Sigmoid colon (tissue), 7 donors: ENCODE data around the gene GBP5. TPM values are rescaled to one million over a fixed set of nuclear protein-coding genes. Genes with fewer than 3 reads are reported as not detected.

Source experiments
- DNase-seq: peaks from one replicate; pipeline ENCODE4 v3.0.0-alpha.2; 2019
- H3K27ac ChIP-seq, 4 donors: fragments of 200-600 bp; sonication (generic); one replicate each; pipeline ENCODE4 v1.5.1; 2016 to 2019; ENCODE audit warnings: mild to moderate bottlenecking in 1 of 4
- H3K27me3 ChIP-seq, 3 donors: fragments of 200-600 bp; sonication (generic); one replicate each; pipeline ENCODE4 v1.5.1; 2019; ENCODE audit warnings: mild to moderate bottlenecking in 1 of 3
- H3K36me3 ChIP-seq, 4 donors: fragments of 200-600 bp; sonication (generic); one replicate each; pipeline ENCODE4 v1.5.1; 2016 to 2019
- H3K4me1 ChIP-seq, 4 donors: fragments of 200-600 bp; sonication (generic); one replicate each; pipeline ENCODE4 v1.5.1; 2017 to 2019
- H3K4me3 ChIP-seq, 4 donors: fragments of 200-600 bp; sonication (generic); one replicate each; pipeline ENCODE4 v1.5.1; 2017 to 2019; ENCODE audit warnings: mild to moderate bottlenecking in 2 of 4, moderate library complexity in 1 of 4
- H3K9me3 ChIP-seq, 4 donors: fragments of 200-600 bp in 3 of 4; sonication (generic) in 3 of 4; one replicate each; pipeline versions ENCODE4 v1.5.1 to v1.6.1; 2013 to 2019
- EP300 ChIP-seq, 4 donors: sonication (generic); formaldehyde crosslinking; IDR thresholded peaks; one replicate each; pipeline ENCODE4 v1.6.1; 2017; ENCODE audit warnings: antibody characterized with exemption in 4 of 4
- POLR2A ChIP-seq, 2 donors: fragments of 450-650 bp; IDR thresholded peaks; one replicate each; pipeline ENCODE4 v1.6.1; 2016; ENCODE audit warnings: antibody characterized with exemption in 2 of 2, mild to moderate bottlenecking in 2 of 2, moderate library complexity in 2 of 2
- POLR2AphosphoS5 ChIP-seq, 4 donors: sonication (generic); formaldehyde crosslinking; IDR thresholded peaks; one replicate each; pipeline ENCODE4 v1.6.1; 2017; ENCODE audit warnings: antibody characterized with exemption in 4 of 4
- WGBS, 2 donors: extraction: QIAGEN DNeasy Blood & Tissue Kit; methylation state at CpG; one replicate each; pipeline ENCODE4 v1.1.7; 2013; 5-methylcytosine and 5-hydroxymethylcytosine counted together
- intact Hi-C: fragments of 100-400 bp; cut with DNase I; formaldehyde crosslinking; loops from one replicate; pipeline ENCODE4 v1.15.1; 2023
- polyA plus RNA-seq, 3 donors: library from polyadenylated mRNA; stranded (reverse); fragments of 200-250 nt; gene quantifications; one replicate each; pipeline ENCODE4 v1.2.3, GENCODE V29; 2013
- total RNA-seq, 4 donors: library from RNA; depleted of rRNA; stranded (reverse); fragments of >200 nt; gene quantifications; one replicate each; pipeline ENCODE4 v1.1.0, GENCODE V29; 2016
- TF ChIP-seq, protein P1 (sequence below), 4 experiments: fragments of 450-650 bp in 3 of 4; fragments of 200-600 bp in 1 of 4; IDR thresholded peaks; one replicate each; pipeline ENCODE4 v1.5.1; 2016 to 2019; ENCODE audit warnings: antibody characterized with exemption in 4 of 4, mild to moderate bottlenecking in 3 of 4, moderate library complexity in 2 of 4
- donor health status: healthy with polysubstance abuse.
- donor health status: Bipolar disorder and iron deficiency.
- donor health status: healthy.

The GBP5 gene
- total and polyA plus RNA-seq, 7 donors = 0.83 to 19.3 (median 1.4) TPM

DNA sequence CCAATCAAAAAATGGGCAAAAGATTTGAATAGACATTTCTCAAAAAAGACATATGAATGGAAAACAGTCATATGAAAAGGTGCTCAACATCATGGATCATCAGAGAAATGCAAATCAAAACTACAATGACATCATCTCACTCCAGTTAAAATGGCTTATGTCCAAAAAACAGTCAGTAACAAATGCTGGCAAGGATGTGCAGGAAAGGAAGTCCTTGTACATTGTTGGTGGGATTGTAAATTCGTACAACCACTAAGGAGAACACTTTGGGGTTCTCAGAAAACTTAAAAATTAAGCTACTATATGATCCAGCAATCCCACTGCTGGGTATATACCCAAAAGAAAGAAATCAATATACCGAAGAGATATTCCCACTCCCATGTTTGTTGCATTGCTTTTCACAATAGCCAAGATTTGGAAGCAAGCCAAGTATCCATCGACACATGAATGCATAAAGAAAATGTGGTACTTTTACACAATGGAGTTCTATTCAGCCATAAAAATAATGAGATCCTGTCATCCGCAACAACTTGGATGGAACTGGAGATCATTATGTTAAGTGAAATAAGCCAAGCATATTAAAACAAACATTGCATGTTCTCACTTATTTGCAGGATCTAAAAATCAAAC is 17.9 kb downstream of the GBP5 start:
- H3K36me3 ChIP-seq = no peaks in the 10 kb centered on the region
- H3K9me3 ChIP-seq = no peaks in the 10 kb centered on the region
- no peak for TF ChIP-seq POLR2A (IDR thresholded peaks at IDR 0.05)
- TF ChIP-seq EP300 (IDR thresholded peaks at IDR 0.05) = no peak
- TF ChIP-seq POLR2AphosphoS5 (IDR thresholded peaks at IDR 0.05) = no peak
- TF ChIP-seq, protein P1, sequence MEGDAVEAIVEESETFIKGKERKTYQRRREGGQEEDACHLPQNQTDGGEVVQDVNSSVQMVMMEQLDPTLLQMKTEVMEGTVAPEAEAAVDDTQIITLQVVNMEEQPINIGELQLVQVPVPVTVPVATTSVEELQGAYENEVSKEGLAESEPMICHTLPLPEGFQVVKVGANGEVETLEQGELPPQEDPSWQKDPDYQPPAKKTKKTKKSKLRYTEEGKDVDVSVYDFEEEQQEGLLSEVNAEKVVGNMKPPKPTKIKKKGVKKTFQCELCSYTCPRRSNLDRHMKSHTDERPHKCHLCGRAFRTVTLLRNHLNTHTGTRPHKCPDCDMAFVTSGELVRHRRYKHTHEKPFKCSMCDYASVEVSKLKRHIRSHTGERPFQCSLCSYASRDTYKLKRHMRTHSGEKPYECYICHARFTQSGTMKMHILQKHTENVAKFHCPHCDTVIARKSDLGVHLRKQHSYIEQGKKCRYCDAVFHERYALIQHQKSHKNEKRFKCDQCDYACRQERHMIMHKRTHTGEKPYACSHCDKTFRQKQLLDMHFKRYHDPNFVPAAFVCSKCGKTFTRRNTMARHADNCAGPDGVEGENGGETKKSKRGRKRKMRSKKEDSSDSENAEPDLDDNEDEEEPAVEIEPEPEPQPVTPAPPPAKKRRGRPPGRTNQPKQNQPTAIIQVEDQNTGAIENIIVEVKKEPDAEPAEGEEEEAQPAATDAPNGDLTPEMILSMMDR (IDR thresholded peaks at IDR 0.05) = no peak
- DNase-seq = no peak
- H3K27me3 ChIP-seq = no peaks in the 10 kb centered on the region
- intact Hi-C loops = no loop called here
- H3K27ac ChIP-seq = no peak overlapping the region
- H3K4me1 ChIP-seq = peaks cover 0 to under 1% (median 0%) of the 10 kb centered on the region in 4 donors
- 84 to 88% methylated on average over 4 of the region's 4 CpGs for WGBS, 2 donors
- H3K4me3 ChIP-seq = no peak overlapping the region

DNA sequence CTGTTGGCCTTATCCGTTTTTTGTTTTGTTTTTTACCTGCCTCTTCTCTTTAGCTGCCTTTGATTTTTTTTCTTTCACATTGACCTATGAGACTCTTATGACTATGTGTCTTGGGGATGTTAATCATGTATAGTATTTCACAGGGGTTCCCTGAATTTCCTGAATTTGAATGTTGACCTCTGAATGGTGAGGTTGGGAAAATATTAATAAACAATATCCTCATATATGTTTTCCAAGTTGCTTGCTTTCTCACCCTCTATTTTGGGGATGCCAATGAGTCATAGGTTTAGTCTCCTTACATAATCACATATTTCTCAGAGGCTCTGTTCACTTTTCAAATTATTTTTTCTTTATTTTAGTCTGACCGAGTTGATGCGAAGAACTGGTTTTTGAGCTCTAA is 29.6 kb downstream of the GBP5 start:
- Histone ChIP-seq H3K4me1 (no peaks in the 10 kb centered on the region), H3K36me3 (no peaks in the 10 kb centered on the region), H3K27me3 (no peaks in the 10 kb centered on the region), H3K4me3 (no peak overlapping the region), H3K27ac (no peak overlapping the region), H3K9me3 (no peaks in the 10 kb centered on the region)
- no peak for TF ChIP-seq EP300 (IDR thresholded peaks at IDR 0.05)
- TF ChIP-seq, protein P1 (IDR thresholded peaks at IDR 0.05) = no peak
- no peak for TF ChIP-seq POLR2AphosphoS5 (IDR thresholded peaks at IDR 0.05)
- TF ChIP-seq POLR2A (IDR thresholded peaks at IDR 0.05) = no peak
- intact Hi-C loops = no loop called here
- no peak for DNase-seq
- 81 to 94% methylated on average over 3 of the region's 3 CpGs for WGBS, 2 donors

Other genes with a start within 250 kb of the GBP5 start
- 10 to 100 TPM in 3 of 4 donors, 1 to 10 TPM in 1; 6.4 to 31.4 (median 15.2) TPM for gene GBP3, start 250.0 kb downstream of the GBP5 start, total RNA-seq
- gene GBP3, start 250.0 kb downstream of the GBP5 start, polyA plus RNA-seq = 10 to 100 TPM; 10.2 to 66.4 (median 26.9) TPM
- 10 to 100 TPM; 24.1 to 72.1 (median 31.0) TPM for gene GBP1, start 207.7 kb downstream of the GBP5 start, total RNA-seq
- 10 to 100 TPM in 2 of 3 donors, 1 to 10 TPM in 1; 4.2 to 45.6 (median 11.1) TPM for gene GBP1, start 207.7 kb downstream of the GBP5 start, polyA plus RNA-seq
- gene GBP2, start 146.7 kb downstream of the GBP5 start, total RNA-seq = 100 to 1,000 TPM; 115 to 152 (median 142) TPM
- 10 to 100 TPM; 39.5 to 86.5 (median 61.3) TPM for gene GBP2, start 146.7 kb downstream of the GBP5 start, polyA plus RNA-seq
- not detected for gene GBP7, start 96.9 kb downstream of the GBP5 start, total RNA-seq
- gene GBP7, start 96.9 kb downstream of the GBP5 start, polyA plus RNA-seq = under 1 TPM in 1 of 3 donors, not detected in 2; 0.03 TPM
- gene GBP4, start 73.9 kb downstream of the GBP5 start, total RNA-seq = 1 to 10 TPM; 3.0 to 10.0 (median 3.8) TPM
- 10 to 100 TPM in 1 of 3 donors, 1 to 10 TPM in 2; 1.8 to 26.1 (median 3.0) TPM for gene GBP4, start 73.9 kb downstream of the GBP5 start, polyA plus RNA-seq
- not detected for gene GBP6, start 91.2 kb upstream of the GBP5 start, total RNA-seq
- under 1 TPM in 2 of 3 donors, not detected in 1; 0.09 to 0.60 TPM for gene GBP6, start 91.2 kb upstream of the GBP5 start, polyA plus RNA-seq